SK-N-SH (cell line): Measurements from ENCODE around the gene ATP13A3. TPM values are rescaled to one million over a fixed set of nuclear protein-coding genes. Genes with fewer than 3 reads are reported as not detected.

Experiments
- CTCF ChIA-PET: fragments of 300-600, 350-600 bp; formaldehyde crosslinking; extraction: SDS; loops from one replicate; lab custom pipeline; 2021; lab: Yijun Ruan, JAX
- POLR2A ChIA-PET: fragments of 350-600 bp; sonication (Branson Sonifier 250); formaldehyde crosslinking; extraction: SDS; loops from one replicate; lab custom pipeline; 2020; ENCODE audit warnings: antibody characterized with exemption, inconsistent platforms; lab: Yijun Ruan, JAX
- DNase-seq: peaks from one replicate; pipeline ENCODE4 v3.0.0; 2012
- H2AFZ ChIP-seq: fragments of 200-600 bp; sonication (generic); 2 replicates; pipeline ENCODE4 v1.8.1; 2016; ENCODE audit warnings: antibody characterized with exemption, mild to moderate bottlenecking, low read depth
- H3F3A ChIP-seq: fragments of 200-600 bp; sonication (generic); replicated peaks from 2 replicates; pipeline ENCODE3; 2016; ENCODE audit warnings: antibody characterized with exemption, mild to moderate bottlenecking; ENCODE audit not compliant: insufficient read depth
- H3K27ac ChIP-seq, 2 experiments: fragments of 200-500 bp in 1 of 2; fragments of 200-600 bp in 1 of 2; sonication (Bioruptor generic) in 1 of 2; sonication (generic), shearing (Covaris generic) in 1 of 2; 2 replicates each; pipeline versions ENCODE4 v1.5.1 to v1.6.1; 2014 to 2016; ENCODE audit warnings: low read depth in 2 of 2, inconsistent platforms in 1 of 2, low read length in 1 of 2, mild to moderate bottlenecking in 1 of 2, mixed read lengths in 1 of 2
- H3K27me3 ChIP-seq: fragments of 200-600 bp; sonication (generic), shearing (Covaris generic); 2 replicates; pipeline ENCODE4 v1.6.1; 2016; ENCODE audit warnings: mixed run types; ENCODE audit not compliant: insufficient read depth
- H3K36me3 ChIP-seq, 2 experiments: fragments of 200-500 bp in 1 of 2; fragments of 200-600 bp in 1 of 2; sonication (Bioruptor generic) in 1 of 2; sonication (generic) in 1 of 2; replicated peaks in 1 of 2; 2 replicates each; pipeline versions ENCODE3 to v1.5.1; 2014 to 2016; ENCODE audit warnings: low read length in 1 of 2, mild to moderate bottlenecking in 1 of 2; ENCODE audit not compliant: insufficient read depth in 2 of 2, control insufficient read depth in 1 of 2
- H3K4me1 ChIP-seq, 2 experiments: fragments of 200-500 bp in 1 of 2; fragments of 200-600 bp in 1 of 2; sonication (Bioruptor generic) in 1 of 2; sonication (generic), shearing (Covaris generic) in 1 of 2; 2 replicates each; pipeline versions ENCODE4 v1.5.1 to v1.6.1; 2014 to 2016; ENCODE audit warnings: low read depth in 1 of 2, low read length in 1 of 2, mixed run types in 1 of 2; ENCODE audit not compliant: insufficient read depth in 2 of 2, control insufficient read depth in 1 of 2
- H3K4me2 ChIP-seq: fragments of 200-600 bp; sonication (generic), shearing (Covaris generic); 2 replicates; pipeline ENCODE4 v1.6.1; 2017; ENCODE audit warnings: mixed run types
- H3K4me3 ChIP-seq, 2 experiments: fragments of 200-500 bp in 1 of 2; fragments of 200-600 bp in 1 of 2; sonication (Bioruptor generic) in 1 of 2; sonication (generic), shearing (Covaris generic) in 1 of 2; 2 replicates each; pipeline versions ENCODE4 v1.5.1 to v1.8.1; 2014 to 2016; ENCODE audit warnings: low read depth in 2 of 2, inconsistent platforms in 1 of 2, low read length in 1 of 2, mild to moderate bottlenecking in 1 of 2, mixed read lengths in 1 of 2, moderate library complexity in 1 of 2
- H3K79me2 ChIP-seq: fragments of 200-600 bp; sonication (generic); 2 replicates; pipeline ENCODE4 v1.8.1; 2017; ENCODE audit warnings: mild to moderate bottlenecking; ENCODE audit not compliant: insufficient read depth
- H3K9ac ChIP-seq: fragments of 200-600 bp; sonication (generic); 2 replicates; pipeline ENCODE4 v1.6.1; 2017; ENCODE audit warnings: mixed run types
- H3K9me2 ChIP-seq: fragments of 200-600 bp; sonication (generic); 2 replicates; pipeline ENCODE4 v1.6.1; 2017; ENCODE audit warnings: mixed run types
- H3K9me3 ChIP-seq: fragments of 200-600 bp; sonication (generic); 2 replicates; pipeline ENCODE4 v1.6.1; 2017; ENCODE audit warnings: mixed run types, mild to moderate bottlenecking, moderate library complexity
- H4K20me1 ChIP-seq: fragments of 200-600 bp; sonication (generic); 2 replicates; pipeline ENCODE4 v1.6.1; 2017; ENCODE audit warnings: mild to moderate bottlenecking, mixed run types; ENCODE audit not compliant: insufficient read depth
- ELF1 ChIP-seq: IDR thresholded peaks from 2 replicates; pipeline ENCODE4 v1.4.0; 2012
- FOXM1 ChIP-seq: IDR thresholded peaks from 2 replicates; pipeline ENCODE4 v1.4.0; 2012; ENCODE audit warnings: low read depth, mild to moderate bottlenecking
- RXRA ChIP-seq: IDR thresholded peaks from 2 replicates; pipeline ENCODE4 v1.4.0; 2012; ENCODE audit warnings: low read depth, mild to moderate bottlenecking, borderline replicate concordance
- TAF1 ChIP-seq: IDR thresholded peaks from 2 replicates; pipeline ENCODE4 v1.6.1; 2012; ENCODE audit warnings: low read depth, mild to moderate bottlenecking, low read length, moderate library complexity, borderline replicate concordance
- TCF12 ChIP-seq: IDR thresholded peaks from 2 replicates; pipeline ENCODE4 v1.4.0; 2012
- TEAD4 ChIP-seq: IDR thresholded peaks from 2 replicates; pipeline ENCODE4 v1.4.0; 2012; ENCODE audit warnings: mild to moderate bottlenecking, borderline replicate concordance; ENCODE audit not compliant: insufficient read depth
- WGBS: methylation state at CpG from one replicate; pipeline ENCODE4 v1.1.6; 2017; ENCODE audit warnings: low lambda C conversion rate; 5-methylcytosine and 5-hydroxymethylcytosine counted together
- polyA plus RNA-seq, 3 experiments: library from polyadenylated mRNA; depleted of rRNA; stranded (reverse); fragments of >200 nt; gene quantifications; 2 replicates each; pipeline ENCODE4 v1.2.3, GENCODE V29; 2012
- TF ChIP-seq, protein P1 (sequence below): fragments of 150-350 bp; IDR thresholded peaks from 2 replicates; pipeline ENCODE4 v1.6.1; 2016; ENCODE audit warnings: mild to moderate bottlenecking, low read depth, low read length
- TF ChIP-seq, protein P2 (sequence below): IDR thresholded peaks from 2 replicates; pipeline ENCODE4 v1.4.0; 2012; ENCODE audit warnings: low read depth, borderline replicate concordance

The ATP13A3 gene
- polyA plus RNA-seq, 1 of the 3 experiments (the other 2 are of a cell fraction): 48.2 TPM

GRCh38 chr3:194468086-194468485 lies 18.7 kb downstream of the ATP13A3 start:
- H3K9me2 ChIP-seq: no peaks in the 10 kb centered on the region
- POLR2A ChIA-PET: interaction anchor here (0.8 kb wide), 1 partner anchor 117 kb away, joined by 3 read pairs; no protein-coding TSS in a partner anchor
- peaks cover 29% of the 10 kb centered on the region for H3F3A ChIP-seq
- peaks cover 0 to 35% of the 10 kb centered on the region in 2 experiments for H3K36me3 ChIP-seq
- TF ChIP-seq TEAD4 (no peak), ELF1 (no peak)
- TF ChIP-seq, all 33 proteins: peak for 0
- Histone ChIP-seq H4K20me1 (peaks cover 69% of the 10 kb centered on the region), H3K9ac (no peak overlapping the region), H2AFZ (no peak overlapping the region), H3K79me2 (peaks cover 100% of the 10 kb centered on the region), H3K4me2 (no peak overlapping the region), H3K27ac (peak overlapping the region in 1 of 2 experiments; percentile 37; a peak in 2 of 4 replicates), H3K27me3 (no peaks in the 10 kb centered on the region), H3K9me3 (no peaks in the 10 kb centered on the region), H3K4me1 (peaks cover 2 to 26% of the 10 kb centered on the region in 2 experiments), H3K4me3 (no peak overlapping the region)
- 71% methylated on average over 3 of the region's 3 CpGs for WGBS
- CTCF ChIA-PET: interaction anchor here (1.0 kb wide), 1 partner anchor 25 kb away, joined by 3 read pairs; no protein-coding TSS in a partner anchor
- no peak for DNase-seq

DNA sequence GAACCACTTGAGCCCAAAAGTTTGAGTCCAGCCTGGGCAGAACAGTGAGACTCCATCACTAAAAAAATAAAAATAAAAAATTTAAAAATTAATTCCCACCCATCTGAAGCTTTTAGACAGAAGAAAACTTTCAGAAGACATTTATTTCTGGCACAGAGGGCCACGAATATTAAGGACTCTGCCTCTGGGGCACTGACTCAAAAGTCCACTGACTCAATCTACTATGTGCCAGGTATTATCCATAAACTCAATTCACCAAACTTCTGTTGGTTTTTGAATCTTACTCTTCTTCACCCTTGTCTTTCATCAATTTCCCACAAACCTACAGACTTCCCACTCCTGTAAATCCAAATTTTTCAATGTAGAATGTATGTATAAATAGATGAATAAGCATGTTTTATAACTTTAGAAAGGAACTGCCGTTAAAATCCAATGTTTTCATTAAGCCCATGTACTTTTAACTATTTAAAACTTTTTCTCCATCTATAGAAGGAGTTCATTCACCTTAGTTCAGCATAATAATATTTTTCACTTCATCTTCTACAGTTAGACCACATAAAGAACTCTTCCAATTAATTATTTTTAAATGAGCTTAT lies 19.9 kb downstream of the ATP13A3 start:
- Histone ChIP-seq H3K9me2 (no peaks in the 10 kb centered on the region), H3K9ac (no peak overlapping the region; the same call in 1 of the 2 replicates), H3F3A (peaks cover 18% of the 10 kb centered on the region), H3K9me3 (no peaks in the 10 kb centered on the region), H3K36me3 (peaks cover 0 to 40% of the 10 kb centered on the region in 2 experiments), H3K79me2 (peaks cover 100% of the 10 kb centered on the region), H4K20me1 (peaks cover 76% of the 10 kb centered on the region), H3K27me3 (no peaks in the 10 kb centered on the region), H2AFZ (no peak overlapping the region), H3K4me1 (peaks cover under 1 to 26% of the 10 kb centered on the region in 2 experiments), H3K4me2 (no peak overlapping the region), H3K4me3 (no peak overlapping the region), H3K27ac (no peak overlapping the region)
- POLR2A ChIA-PET: no interaction called here
- DNase-seq: no peak
- WGBS: 93% methylated on average over 2 of the region's 2 CpGs
- TF ChIP-seq FOXM1 (no peak), RXRA (no peak), TAF1 (no peak), TCF12 (no peak)
- TF ChIP-seq, protein P1, sequence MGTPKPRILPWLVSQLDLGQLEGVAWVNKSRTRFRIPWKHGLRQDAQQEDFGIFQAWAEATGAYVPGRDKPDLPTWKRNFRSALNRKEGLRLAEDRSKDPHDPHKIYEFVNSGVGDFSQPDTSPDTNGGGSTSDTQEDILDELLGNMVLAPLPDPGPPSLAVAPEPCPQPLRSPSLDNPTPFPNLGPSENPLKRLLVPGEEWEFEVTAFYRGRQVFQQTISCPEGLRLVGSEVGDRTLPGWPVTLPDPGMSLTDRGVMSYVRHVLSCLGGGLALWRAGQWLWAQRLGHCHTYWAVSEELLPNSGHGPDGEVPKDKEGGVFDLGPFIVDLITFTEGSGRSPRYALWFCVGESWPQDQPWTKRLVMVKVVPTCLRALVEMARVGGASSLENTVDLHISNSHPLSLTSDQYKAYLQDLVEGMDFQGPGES: no peak
- CTCF ChIA-PET: interaction anchor here (0.6 to 1.5 kb wide), 3 partner anchors 10 to 104 kb away, joined by 3 read pairs; no protein-coding TSS in a partner anchor

- POLR2A ChIA-PET: no interaction called here
- Histone ChIP-seq H3K4me3 (no peak overlapping the region), H3K4me1 (peaks cover 0 to 22% of the 10 kb centered on the region in 2 experiments; a peak in 3 of 4 replicates), H3F3A (peaks cover 18% of the 10 kb centered on the region), H3K9me3 (no peaks in the 10 kb centered on the region), H2AFZ (no peak overlapping the region)
- CTCF ChIA-PET: interaction anchor here (0.6 to 1.5 kb wide), 4 partner anchors 10 to 103 kb away, joined by 3 read pairs; no protein-coding TSS in a partner anchor
- no peak for DNase-seq
- TF ChIP-seq, protein P2, sequence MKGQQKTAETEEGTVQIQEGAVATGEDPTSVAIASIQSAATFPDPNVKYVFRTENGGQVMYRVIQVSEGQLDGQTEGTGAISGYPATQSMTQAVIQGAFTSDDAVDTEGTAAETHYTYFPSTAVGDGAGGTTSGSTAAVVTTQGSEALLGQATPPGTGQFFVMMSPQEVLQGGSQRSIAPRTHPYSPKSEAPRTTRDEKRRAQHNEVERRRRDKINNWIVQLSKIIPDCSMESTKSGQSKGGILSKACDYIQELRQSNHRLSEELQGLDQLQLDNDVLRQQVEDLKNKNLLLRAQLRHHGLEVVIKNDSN: no peak
- TF ChIP-seq, all 33 proteins: peak for 0
- Histone ChIP-seq H3K9me2 (no peaks in the 10 kb centered on the region), H3K36me3 (peaks cover 0 to 49% of the 10 kb centered on the region in 2 experiments), H3K27me3 (no peaks in the 10 kb centered on the region), H4K20me1 (peaks cover 77% of the 10 kb centered on the region), H3K79me2 (peaks cover 100% of the 10 kb centered on the region), H3K27ac (no peak overlapping the region), H3K4me2 (no peak overlapping the region), H3K9ac (no peak overlapping the region)
- 96% methylated on average over 5 of the region's 5 CpGs for WGBS
These were observed 20.8 kb downstream of the ATP13A3 start for GRCh38 chr3:194465920-194466570.
